Liver (tissue), 9 donors: ENCODE results near the gene CRYBA2. TPM values are rescaled to one million over a fixed set of nuclear protein-coding genes. Genes with fewer than 3 reads are reported as not detected.
A peak's percentile ranks its signal among the peaks of the same experiment; 100 is the strongest.

ENCODE experiments used
- DNase-seq: peaks from one replicate; pipeline ENCODE4 v3.0.0-alpha.2; 2017; ENCODE audit warnings: low spot score
- H3K27ac ChIP-seq, 2 donors: one replicate each; pipeline ENCODE4 v1.7.0; 2013; ENCODE audit warnings: inconsistent platforms in 2 of 2, low read length in 2 of 2, control low read depth in 1 of 2, low read depth in 1 of 2, mild to moderate bottlenecking in 1 of 2
- H3K27me3 ChIP-seq, 4 donors: one replicate each; pipeline versions ENCODE4 v1.6.1 to v1.7.0; 2013; ENCODE audit warnings: low read length in 3 of 4, inconsistent platforms in 1 of 4, mild to moderate bottlenecking in 1 of 4, moderate library complexity in 1 of 4; ENCODE audit not compliant: control insufficient read depth in 4 of 4, insufficient read depth in 4 of 4
- H3K36me3 ChIP-seq, 4 donors: one replicate each; pipeline versions ENCODE4 v1.6.1 to v1.7.0; 2013; ENCODE audit warnings: low read length in 3 of 4, mild to moderate bottlenecking in 3 of 4, low read depth in 1 of 4, moderate library complexity in 1 of 4; ENCODE audit not compliant: control insufficient read depth in 4 of 4, insufficient read depth in 3 of 4
- H3K4me1 ChIP-seq, 4 donors: one replicate each; pipeline versions ENCODE4 v1.6.1 to v1.7.0; 2013; ENCODE audit warnings: low read length in 3 of 4, mild to moderate bottlenecking in 3 of 4, moderate library complexity in 1 of 4; ENCODE audit not compliant: control insufficient read depth in 4 of 4, insufficient read depth in 4 of 4
- H3K4me3 ChIP-seq, 3 donors: one replicate each; pipeline versions ENCODE4 v1.6.1 to v1.7.0; 2013; ENCODE audit warnings: low read length in 3 of 3, control low read depth in 1 of 3, low read depth in 1 of 3, mild to moderate bottlenecking in 1 of 3
- H3K9ac ChIP-seq, 2 donors: one replicate each; pipeline ENCODE4 v1.7.0; 2013; ENCODE audit warnings: low read length in 2 of 2, mild to moderate bottlenecking in 2 of 2, moderate library complexity in 2 of 2, control low read depth in 1 of 2, low read depth in 1 of 2
- H3K9me3 ChIP-seq, 4 donors: one replicate each; pipeline versions ENCODE4 v1.6.1 to v1.7.0; 2013; ENCODE audit warnings: low read length in 3 of 4; ENCODE audit not compliant: control insufficient read depth in 4 of 4
- HNF4A ChIP-seq, 2 donors: conservative IDR thresholded peaks; 2 replicates each; pipeline ENCODE4 v1.6.1; 2016; ENCODE audit warnings: antibody characterized with exemption in 2 of 2, mild to moderate bottlenecking in 2 of 2
- HNF4G ChIP-seq: IDR thresholded peaks from 2 replicates; pipeline ENCODE4 v1.6.1; 2016; ENCODE audit warnings: antibody characterized with exemption
- RAD21 ChIP-seq, 2 donors: IDR thresholded peaks; 2 replicates each; pipeline ENCODE4 v1.6.1; 2016; ENCODE audit warnings: antibody characterized with exemption in 2 of 2, mild to moderate bottlenecking in 2 of 2
- RXRA ChIP-seq, 2 donors: IDR thresholded peaks; 2 replicates each; pipeline ENCODE4 v1.6.1; 2017 to 2018; ENCODE audit warnings: antibody characterized with exemption in 2 of 2, mild to moderate bottlenecking in 1 of 2
- SP1 ChIP-seq: IDR thresholded peaks from 2 replicates; pipeline ENCODE4 v1.6.1; 2018; ENCODE audit warnings: antibody characterized with exemption, mild to moderate bottlenecking
- WGBS: extraction: QIAGEN DNeasy Blood & Tissue Kit; methylation state at CpG from one replicate; pipeline ENCODE4 v1.1.7; 2013; 5-methylcytosine and 5-hydroxymethylcytosine counted together
- polyA plus RNA-seq, 2 donors: library from polyadenylated mRNA; stranded (reverse) in 1 of 2; unstranded in 1 of 2; fragments of 200-250 nt in 1 of 2; fragments of >200 nt in 1 of 2; fragmentation: Nextera tagmentation in 1 of 2; extraction: Ambion mirVana in 1 of 2; gene quantifications; one replicate each; pipeline versions ENCODE4 v1.2.1 to v1.2.3, GENCODE V29; 2013 to 2015
- total RNA-seq, 2 donors: library from RNA; depleted of rRNA; stranded (reverse); fragments of >200 nt; gene quantifications; one replicate each; pipeline ENCODE4 v1.2.3, GENCODE V29; 2014
- TF ChIP-seq, protein P1 (sequence below): IDR thresholded peaks from 2 replicates; pipeline ENCODE4 v1.6.1; 2016; ENCODE audit warnings: antibody characterized with exemption, mild to moderate bottlenecking
- TF ChIP-seq, protein P2 (sequence below): IDR thresholded peaks from 2 replicates; pipeline ENCODE4 v1.6.1; 2016; ENCODE audit warnings: antibody characterized with exemption
- TF ChIP-seq, protein P3 (sequence below): IDR thresholded peaks from 2 replicates; pipeline ENCODE4 v1.6.1; 2016; ENCODE audit warnings: antibody characterized with exemption
- TF ChIP-seq, protein P4 (sequence below): fragments of 150-350 bp; IDR thresholded peaks from 2 replicates; pipeline ENCODE4 v1.5.1; 2017; ENCODE audit warnings: improper control_type of control experiment, low read depth, low read length; ENCODE audit not compliant: missing input control
- donor health status: healthy.
- donor health status: healthy.
- donor health status: healthy.
- donor health status: healthy.
- donor health status: healthy.

CRYBA2 gene
- total and polyA plus RNA-seq, 4 donors: not detected

DNA sequence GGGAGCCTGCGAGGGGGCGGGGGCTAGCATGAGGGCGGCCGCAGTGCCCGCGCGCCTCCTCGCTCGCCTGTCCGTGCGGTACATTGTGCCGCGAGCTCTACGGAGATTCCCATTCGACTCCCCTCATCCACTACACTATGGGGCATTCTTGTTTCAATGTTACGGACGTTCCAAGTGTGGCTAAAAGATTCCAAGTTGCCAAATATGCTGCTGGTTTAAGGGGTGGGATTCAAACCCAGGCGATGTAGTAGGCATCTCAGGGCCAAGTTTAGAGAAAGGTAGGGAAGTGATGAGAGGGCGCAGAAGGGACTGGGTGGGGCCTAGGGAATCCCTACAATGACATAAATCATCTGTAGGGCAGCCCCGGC, 10.0 kb upstream of the CRYBA2 start (continued):
- TF ChIP-seq RXRA (IDR thresholded peaks at IDR 0.05): no peak

DNA sequence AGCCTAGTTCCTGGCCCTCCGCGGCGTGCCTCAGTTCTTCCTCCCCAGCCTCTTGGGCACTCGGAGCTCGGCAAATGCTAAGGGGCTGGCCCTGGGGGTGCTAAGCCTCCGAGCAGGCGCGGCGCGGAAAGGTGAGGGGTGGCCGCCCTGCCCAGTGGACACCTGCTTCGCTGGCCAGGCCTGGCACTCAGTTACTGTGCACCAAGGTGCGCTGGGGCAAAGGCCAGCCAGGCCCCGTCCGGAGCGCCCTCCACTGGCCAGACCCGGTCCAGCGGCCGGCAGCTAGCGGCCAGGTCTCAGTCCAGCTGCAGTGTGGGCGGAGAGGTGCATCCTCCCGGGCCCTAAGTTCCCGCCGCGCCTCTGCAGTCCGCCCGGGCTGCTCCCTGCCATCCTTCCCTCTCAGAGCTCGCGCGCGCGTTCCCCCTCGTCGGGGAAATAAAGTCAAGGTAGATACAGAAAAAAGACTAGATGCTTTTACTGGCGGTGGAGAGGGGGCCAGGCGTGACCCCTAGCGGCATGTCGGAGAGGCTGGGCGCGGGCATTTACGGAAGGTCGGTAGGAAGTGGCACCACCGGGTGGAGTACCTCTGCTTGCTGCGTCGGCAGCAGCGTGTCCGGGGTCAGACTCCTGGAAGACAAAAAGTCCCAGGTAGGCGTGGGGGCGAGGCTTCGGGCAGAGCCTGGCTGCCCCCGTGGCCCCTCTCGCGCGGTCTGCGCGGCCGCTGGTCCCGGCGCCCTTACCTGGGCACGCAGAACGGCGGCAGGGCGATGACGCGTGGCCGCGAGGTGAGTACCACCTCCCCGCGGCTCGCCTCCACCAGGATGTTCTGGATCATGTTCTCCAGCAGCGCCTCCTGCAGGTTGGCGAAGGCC, 9.4 kb upstream of the CRYBA2 start:
- peak overlapping the region; percentile 89 to 98 for H3K27ac ChIP-seq

More for the DNA sequence above, 9.4 kb upstream of the CRYBA2 start:
- H3K4me1 ChIP-seq: peaks cover 4 to 33% (median 17%) of the 10 kb centered on the region in 4 donors
- TF ChIP-seq, protein P1, sequence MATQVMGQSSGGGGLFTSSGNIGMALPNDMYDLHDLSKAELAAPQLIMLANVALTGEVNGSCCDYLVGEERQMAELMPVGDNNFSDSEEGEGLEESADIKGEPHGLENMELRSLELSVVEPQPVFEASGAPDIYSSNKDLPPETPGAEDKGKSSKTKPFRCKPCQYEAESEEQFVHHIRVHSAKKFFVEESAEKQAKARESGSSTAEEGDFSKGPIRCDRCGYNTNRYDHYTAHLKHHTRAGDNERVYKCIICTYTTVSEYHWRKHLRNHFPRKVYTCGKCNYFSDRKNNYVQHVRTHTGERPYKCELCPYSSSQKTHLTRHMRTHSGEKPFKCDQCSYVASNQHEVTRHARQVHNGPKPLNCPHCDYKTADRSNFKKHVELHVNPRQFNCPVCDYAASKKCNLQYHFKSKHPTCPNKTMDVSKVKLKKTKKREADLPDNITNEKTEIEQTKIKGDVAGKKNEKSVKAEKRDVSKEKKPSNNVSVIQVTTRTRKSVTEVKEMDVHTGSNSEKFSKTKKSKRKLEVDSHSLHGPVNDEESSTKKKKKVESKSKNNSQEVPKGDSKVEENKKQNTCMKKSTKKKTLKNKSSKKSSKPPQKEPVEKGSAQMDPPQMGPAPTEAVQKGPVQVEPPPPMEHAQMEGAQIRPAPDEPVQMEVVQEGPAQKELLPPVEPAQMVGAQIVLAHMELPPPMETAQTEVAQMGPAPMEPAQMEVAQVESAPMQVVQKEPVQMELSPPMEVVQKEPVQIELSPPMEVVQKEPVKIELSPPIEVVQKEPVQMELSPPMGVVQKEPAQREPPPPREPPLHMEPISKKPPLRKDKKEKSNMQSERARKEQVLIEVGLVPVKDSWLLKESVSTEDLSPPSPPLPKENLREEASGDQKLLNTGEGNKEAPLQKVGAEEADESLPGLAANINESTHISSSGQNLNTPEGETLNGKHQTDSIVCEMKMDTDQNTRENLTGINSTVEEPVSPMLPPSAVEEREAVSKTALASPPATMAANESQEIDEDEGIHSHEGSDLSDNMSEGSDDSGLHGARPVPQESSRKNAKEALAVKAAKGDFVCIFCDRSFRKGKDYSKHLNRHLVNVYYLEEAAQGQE: no peak
- TF ChIP-seq SP1: peak; percentile 93
- TF ChIP-seq HNF4G: peak; percentile 72
- peak; percentile 47 to 61 for TF ChIP-seq RXRA (IDR thresholded peaks at IDR 0.05)
- TF ChIP-seq, protein P2, sequence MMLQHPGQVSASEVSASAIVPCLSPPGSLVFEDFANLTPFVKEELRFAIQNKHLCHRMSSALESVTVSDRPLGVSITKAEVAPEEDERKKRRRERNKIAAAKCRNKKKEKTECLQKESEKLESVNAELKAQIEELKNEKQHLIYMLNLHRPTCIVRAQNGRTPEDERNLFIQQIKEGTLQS: no peak
- TF ChIP-seq RAD21 (IDR thresholded peaks at IDR 0.05): peak; percentile 51 to 69
- TF ChIP-seq, protein P3, sequence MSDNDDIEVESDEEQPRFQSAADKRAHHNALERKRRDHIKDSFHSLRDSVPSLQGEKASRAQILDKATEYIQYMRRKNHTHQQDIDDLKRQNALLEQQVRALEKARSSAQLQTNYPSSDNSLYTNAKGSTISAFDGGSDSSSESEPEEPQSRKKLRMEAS: no peak
- TF ChIP-seq, protein P4, sequence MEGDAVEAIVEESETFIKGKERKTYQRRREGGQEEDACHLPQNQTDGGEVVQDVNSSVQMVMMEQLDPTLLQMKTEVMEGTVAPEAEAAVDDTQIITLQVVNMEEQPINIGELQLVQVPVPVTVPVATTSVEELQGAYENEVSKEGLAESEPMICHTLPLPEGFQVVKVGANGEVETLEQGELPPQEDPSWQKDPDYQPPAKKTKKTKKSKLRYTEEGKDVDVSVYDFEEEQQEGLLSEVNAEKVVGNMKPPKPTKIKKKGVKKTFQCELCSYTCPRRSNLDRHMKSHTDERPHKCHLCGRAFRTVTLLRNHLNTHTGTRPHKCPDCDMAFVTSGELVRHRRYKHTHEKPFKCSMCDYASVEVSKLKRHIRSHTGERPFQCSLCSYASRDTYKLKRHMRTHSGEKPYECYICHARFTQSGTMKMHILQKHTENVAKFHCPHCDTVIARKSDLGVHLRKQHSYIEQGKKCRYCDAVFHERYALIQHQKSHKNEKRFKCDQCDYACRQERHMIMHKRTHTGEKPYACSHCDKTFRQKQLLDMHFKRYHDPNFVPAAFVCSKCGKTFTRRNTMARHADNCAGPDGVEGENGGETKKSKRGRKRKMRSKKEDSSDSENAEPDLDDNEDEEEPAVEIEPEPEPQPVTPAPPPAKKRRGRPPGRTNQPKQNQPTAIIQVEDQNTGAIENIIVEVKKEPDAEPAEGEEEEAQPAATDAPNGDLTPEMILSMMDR: peak; percentile 70
- peak; percentile 81 to 90 for TF ChIP-seq HNF4A (conservative IDR thresholded peaks at IDR 0.05)
- H3K36me3 ChIP-seq: no peaks in the 10 kb centered on the region
- peak; percentile 67 for DNase-seq
- H3K9ac ChIP-seq: peak overlapping the region in 1 of 2 donors; percentile 64
- H3K27me3 ChIP-seq: no peaks in the 10 kb centered on the region
- H3K9me3 ChIP-seq: no peaks in the 10 kb centered on the region
- 2% methylated on average over 72 of the region's 72 CpGs for WGBS
- H3K4me3 ChIP-seq: peak overlapping the region; percentile 7 to 47 (median 19)
